ENCODE results near the gene TUBGCP3.

Gene TUBGCP3

DNA sequence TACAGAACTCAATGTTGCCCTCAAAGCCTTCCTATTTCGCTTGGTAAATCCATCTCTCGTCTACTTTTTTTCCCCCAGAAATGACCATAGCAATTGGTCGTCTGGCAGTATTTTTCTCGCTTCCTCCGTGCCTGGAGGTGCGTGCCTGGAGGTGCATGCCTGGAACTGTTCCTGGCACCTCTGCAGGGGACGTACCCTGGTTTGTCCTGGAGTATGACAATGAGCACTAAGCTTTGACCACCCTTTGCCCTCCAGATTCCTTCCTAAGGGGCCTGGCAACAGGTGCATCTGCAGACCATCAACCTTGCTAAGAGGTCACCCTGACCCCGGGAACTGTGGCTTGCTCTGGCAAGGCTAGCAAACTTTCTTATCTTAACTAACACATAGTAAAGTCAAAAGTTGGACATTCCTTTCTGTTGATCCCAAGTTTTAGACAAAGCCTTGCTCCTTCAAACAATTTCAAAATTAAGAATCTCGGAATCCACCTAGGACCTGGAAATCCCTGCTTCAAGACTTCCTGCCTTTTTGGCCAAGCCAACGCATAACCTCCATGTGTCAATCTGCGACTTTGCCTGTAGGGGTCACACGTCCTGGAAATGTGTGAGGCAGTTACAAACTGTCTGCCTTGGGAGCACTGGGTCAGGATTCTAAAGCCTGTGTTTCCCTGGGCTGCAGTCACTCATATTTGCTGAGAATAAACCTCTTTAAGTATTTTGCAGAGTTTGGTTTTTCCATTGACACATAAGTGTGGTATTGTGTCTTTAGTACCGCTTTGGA is 28.8 kb upstream of the TUBGCP3 start:
- no peak for DNase-seq (ENCODE audit: low read depth)

GRCh38 chr13:112615391-112615790 is 27.4 kb upstream of the TUBGCP3 start:
- no peak for DNase-seq (ENCODE audit: low read depth)

- DNase-seq (ENCODE audit: low read depth) = no peak
Measured at GRCh38 chr13:112614835-112615234, 26.9 kb upstream of the TUBGCP3 start.

- no peak for DNase-seq (ENCODE audit: low read depth)
Measured at GRCh38 chr13:112608212-112608611, 20.3 kb upstream of the TUBGCP3 start.

DNA sequence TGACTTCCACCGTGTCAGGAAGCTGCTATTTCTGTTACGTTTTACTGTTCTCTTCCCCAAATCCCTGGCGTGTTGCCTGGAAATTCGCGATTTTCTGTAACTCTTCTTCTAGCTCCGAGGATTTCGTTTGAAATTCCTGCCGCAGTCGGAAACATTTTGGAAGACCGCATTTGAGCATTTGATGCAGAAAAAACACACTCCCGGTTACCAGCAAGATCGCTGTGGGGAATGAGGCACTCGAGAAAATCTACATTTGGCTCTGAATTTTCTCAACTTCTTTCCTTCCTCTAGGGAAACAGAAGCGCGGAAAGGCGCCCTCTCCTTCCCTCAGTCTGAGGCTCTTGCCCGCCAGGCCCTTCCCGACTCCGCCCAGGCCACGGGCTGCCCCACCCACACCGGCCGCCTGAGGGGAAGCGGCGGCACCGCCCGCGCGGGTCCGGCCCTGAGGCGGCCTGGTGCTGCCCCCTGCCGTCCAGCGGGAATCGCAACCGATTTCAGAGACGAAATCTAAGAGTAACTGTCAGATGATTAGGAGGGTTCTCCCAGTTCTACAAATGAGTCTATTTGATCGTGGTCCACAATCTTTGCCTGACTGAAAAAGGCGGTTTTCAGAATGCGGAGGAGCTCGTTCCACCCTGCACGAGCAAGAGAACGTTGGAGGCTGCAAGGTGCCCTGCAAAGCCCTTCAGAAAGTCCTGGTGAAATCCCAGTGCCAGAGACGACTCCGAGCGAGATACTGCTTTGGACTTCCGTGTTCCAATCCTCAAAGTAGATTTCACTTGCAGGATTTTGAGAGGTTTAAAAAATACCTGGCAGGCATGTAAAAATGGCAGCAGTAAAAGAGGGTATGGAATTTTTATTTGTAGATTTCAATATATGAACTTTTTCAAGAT is 18.4 kb upstream of the TUBGCP3 start:
- DNase-seq (ENCODE audit: low read depth) = peak; percentile 63

GRCh38 chr13:112605531-112605990 is 17.6 kb upstream of the TUBGCP3 start:
- no peak for DNase-seq (ENCODE audit: low read depth)

GRCh38 chr13:112603641-112604225 is 15.8 kb upstream of the TUBGCP3 start:
- no peak for DNase-seq (ENCODE audit: low read depth)

GRCh38 chr13:112602189-112602588 is 14.2 kb upstream of the TUBGCP3 start:
- no peak for DNase-seq (ENCODE audit: low read depth)

GRCh38 chr13:112601371-112601770 is 13.4 kb upstream of the TUBGCP3 start:
- DNase-seq (ENCODE audit: low read depth) = no peak

DNA sequence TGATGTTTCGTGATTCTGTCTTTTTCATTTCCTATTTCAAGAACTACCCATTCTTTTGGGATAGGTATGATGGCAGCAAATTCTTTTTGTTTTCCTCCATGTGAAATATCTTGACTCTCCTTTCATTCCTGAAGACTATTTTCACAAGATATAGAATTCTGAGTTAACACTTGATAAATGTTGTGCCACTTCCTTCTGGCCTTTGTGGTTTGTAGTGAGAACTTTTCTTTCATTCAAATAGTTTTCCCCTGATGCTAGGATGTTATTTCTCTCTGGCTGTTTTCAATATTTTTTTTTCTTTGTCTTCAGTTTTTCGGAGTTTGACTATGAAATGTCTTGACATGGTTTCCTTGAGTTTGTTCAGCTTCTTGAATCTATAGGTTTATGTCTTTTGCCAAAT is 8.3 kb upstream of the TUBGCP3 start:
- DNase-seq (ENCODE audit: low read depth) = no peak

GRCh38 chr13:112592647-112593046 is 4.7 kb upstream of the TUBGCP3 start:
- DNase-seq (ENCODE audit: low read depth) = no peak

DNA sequence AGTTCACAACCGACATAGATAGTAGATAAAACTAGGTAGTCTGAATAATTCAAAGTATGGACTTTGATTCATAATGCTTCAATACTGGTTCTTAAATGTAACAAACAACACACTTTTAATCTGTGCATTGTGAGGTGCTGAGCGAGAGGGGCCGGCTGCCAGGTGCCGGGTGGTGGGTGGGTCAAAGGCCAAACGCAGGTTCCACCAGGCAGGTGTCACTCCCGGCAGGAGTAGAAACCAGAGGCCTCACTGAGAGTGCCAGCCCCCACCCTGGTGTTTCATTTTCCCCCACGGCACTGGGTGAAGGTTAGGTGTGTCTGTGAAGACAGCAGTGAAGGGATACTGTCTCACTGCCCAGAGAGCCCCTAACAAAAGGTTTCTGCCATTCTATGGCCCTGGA is 4.2 kb upstream of the TUBGCP3 start:
- no peak for DNase-seq (ENCODE audit: low read depth)

DNA sequence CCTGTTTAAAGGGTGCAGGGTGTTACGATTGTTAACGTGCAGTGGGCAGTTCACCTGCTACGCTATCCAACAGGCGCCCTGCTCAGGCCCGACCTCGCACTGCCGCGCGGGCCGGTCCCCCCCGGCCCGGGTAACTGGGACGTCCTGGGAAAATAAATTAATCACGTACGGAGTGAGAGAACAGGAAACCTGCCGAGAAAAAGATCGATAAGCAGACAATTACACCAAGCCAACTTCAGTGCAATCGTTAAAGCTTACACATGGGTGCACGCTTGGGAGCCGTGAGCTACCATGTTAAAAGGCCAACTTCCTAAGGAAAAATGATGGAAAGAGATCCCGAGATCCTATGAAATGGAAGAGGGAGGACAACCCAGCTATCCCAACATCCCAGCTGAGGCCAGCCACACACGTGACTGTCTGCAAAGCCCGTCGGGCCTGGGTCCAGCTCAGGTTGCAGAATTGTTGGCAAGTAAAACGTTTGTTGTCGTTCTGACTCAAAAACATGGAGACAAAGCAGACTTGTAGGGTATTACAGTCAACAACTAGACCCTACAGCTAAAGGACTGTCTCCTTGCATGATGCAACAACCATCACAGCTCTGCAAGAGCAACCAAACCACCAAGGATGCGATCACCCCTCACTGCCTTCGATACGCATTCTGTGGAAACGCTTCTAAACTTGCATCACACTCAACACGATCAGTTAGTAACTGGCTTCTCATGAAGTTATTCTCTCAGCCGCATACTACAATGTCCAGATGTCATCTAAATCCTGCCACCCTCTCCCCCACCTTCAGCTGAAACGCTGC is 741 bp upstream of the TUBGCP3 start:
- DNase-seq (ENCODE audit: low read depth) = no peak

- DNase-seq (ENCODE audit: low read depth) = peak; percentile 51
Measured at GRCh38 chr13:112587212-112587763, 665 bp downstream of the TUBGCP3 start.

GRCh38 chr13:112586334-112586960 is 1.5 kb downstream of the TUBGCP3 start:
- DNase-seq (ENCODE audit: low read depth) = no peak

GRCh38 chr13:112583592-112584277 is 4.2 kb downstream of the TUBGCP3 start:
- no peak for DNase-seq (ENCODE audit: low read depth)

DNA sequence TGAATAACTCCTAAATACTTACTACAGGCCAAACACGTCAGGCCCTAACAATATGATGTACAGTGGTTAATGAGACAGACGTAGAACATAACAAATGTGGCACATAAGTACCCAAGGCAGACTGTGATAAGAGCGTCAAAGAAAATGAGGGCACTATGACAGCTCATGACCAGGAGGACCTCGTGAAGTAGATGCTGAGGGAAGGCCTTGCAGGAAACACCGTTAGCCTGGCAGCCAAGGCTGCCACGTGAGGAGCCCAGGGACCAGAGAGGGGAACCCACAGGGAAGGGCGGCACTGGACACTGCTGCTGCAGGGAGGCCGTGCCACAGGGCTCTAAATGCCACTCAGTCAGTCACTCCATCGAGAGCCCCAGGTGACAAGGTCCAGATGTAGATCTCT is 5.7 kb downstream of the TUBGCP3 start:
- DNase-seq (ENCODE audit: low read depth) = no peak

- DNase-seq (ENCODE audit: low read depth) = no peak
Measured at GRCh38 chr13:112580912-112581311, 7.0 kb downstream of the TUBGCP3 start.

GRCh38 chr13:112580211-112580610 is 7.7 kb downstream of the TUBGCP3 start:
- no peak for DNase-seq (ENCODE audit: low read depth)

DNA sequence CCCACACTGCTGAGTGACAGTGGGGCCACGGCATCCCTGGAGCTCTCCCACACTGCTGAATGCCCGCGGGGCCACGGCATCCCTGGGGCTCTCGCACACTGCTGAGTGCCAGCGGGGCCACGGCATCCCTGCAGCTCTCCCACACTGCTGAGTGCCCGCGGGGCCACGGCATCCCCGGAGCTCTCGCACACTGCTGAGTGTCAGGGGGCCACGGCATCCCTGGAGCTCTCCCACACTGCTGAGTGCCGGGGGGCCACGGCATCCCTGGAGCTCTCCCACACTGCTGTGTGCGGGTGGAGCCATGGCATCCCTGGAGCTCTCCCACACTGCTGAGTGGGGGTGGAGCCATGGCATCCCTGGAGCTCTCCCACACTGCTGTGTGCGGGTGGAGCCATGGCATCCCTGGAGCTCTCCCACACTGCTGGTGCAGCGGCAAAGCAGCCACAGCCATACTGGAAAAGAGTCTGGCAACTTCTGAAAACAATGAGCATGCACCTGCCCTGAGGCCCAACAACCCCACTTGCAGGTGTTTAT is 8.6 kb downstream of the TUBGCP3 start:
- no peak for DNase-seq (ENCODE audit: low read depth)
